AG04449 (cell line): ENCODE data around the gene MOAP1.

Experiments used
- CTCF ChIA-PET: fragments of 350-600 bp; formaldehyde crosslinking; extraction: SDS; loops from one replicate; lab custom pipeline; 2021; ENCODE audit warnings: antibody characterized with exemption; lab: Yijun Ruan, JAX
- POLR2A ChIA-PET: fragments of 400-600, 350-600 bp; formaldehyde crosslinking; extraction: SDS; loops from one replicate; lab custom pipeline; 2020; ENCODE audit warnings: antibody characterized with exemption, inconsistent platforms; lab: Yijun Ruan, JAX
- DNase-seq: peaks from one replicate; pipeline ENCODE4 v3.0.0-alpha.2; 2010; ENCODE audit warnings: low read depth, low spot score
- H3K4me3 ChIP-seq: 2 replicates; pipeline ENCODE4 v1.5.1; 2011; ENCODE audit warnings: low read depth, mild to moderate bottlenecking, control low read depth, low read length
- TF ChIP-seq, protein P1 (sequence below): IDR thresholded peaks from one replicate; pipeline ENCODE4 v1.5.1; 2011; ENCODE audit warnings: mild to moderate bottlenecking, moderate library complexity, low read length, control low read depth, inconsistent platforms; ENCODE audit not compliant: insufficient read depth; ENCODE audit errors: missing control alignments

The MOAP1 gene

DNA sequence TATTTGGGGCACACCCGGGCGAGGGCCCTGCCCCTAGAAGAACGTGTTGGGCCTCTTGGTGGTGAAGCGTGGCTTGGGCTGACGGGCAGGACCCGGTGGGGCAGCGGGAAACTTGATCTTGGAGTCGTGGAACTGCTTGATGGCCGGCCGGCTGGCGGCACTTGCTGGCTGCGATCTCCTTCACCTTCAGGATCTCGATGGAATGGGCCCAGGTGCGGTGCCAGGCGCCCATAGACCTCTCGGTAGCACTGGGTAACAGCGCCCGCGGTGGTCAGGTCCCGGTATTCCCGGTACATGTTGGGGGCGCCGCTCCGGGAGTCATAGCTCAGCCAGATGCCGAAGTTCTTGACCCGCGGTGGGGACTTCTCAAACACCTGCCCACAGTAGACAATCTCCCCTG lies 38.9 kb upstream of the MOAP1 start:
- DNase-seq, result no peak
- ChIA-PET POLR2A (no interaction called here), CTCF (interaction anchor here (1.8 kb wide), 1 partner anchor 9 kb away, joined by 4 read pairs; no protein-coding TSS in a partner anchor)
- no peak overlapping the region for H3K4me3 ChIP-seq
- TF ChIP-seq, protein P1, sequence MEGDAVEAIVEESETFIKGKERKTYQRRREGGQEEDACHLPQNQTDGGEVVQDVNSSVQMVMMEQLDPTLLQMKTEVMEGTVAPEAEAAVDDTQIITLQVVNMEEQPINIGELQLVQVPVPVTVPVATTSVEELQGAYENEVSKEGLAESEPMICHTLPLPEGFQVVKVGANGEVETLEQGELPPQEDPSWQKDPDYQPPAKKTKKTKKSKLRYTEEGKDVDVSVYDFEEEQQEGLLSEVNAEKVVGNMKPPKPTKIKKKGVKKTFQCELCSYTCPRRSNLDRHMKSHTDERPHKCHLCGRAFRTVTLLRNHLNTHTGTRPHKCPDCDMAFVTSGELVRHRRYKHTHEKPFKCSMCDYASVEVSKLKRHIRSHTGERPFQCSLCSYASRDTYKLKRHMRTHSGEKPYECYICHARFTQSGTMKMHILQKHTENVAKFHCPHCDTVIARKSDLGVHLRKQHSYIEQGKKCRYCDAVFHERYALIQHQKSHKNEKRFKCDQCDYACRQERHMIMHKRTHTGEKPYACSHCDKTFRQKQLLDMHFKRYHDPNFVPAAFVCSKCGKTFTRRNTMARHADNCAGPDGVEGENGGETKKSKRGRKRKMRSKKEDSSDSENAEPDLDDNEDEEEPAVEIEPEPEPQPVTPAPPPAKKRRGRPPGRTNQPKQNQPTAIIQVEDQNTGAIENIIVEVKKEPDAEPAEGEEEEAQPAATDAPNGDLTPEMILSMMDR, result no peak

DNA sequence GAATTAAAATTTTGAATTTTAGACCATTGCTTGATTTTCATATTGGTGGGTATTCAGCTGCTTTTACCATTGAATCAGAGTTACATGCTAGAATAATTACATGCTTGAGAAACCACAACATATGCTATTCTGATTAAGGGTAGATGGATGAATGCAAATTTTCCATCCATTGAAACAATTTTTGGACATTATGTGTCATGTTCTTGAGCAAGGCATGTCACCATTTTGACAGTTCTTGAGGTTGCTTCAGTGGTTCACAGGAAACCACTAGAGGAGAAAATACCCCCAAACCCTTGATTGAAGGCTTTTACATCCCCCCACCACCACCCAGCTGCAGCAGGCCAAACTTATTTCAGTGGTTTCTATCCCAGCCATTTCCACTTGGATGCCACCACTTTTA lies 35.8 kb upstream of the MOAP1 start:
- TF ChIP-seq, protein P1, result no peak
- H3K4me3 ChIP-seq, result no peak overlapping the region
- no peak for DNase-seq
- ChIA-PET CTCF (interaction anchor here (1.0 kb wide), 1 partner anchor 107 kb away, joined by 3 read pairs; no protein-coding TSS in a partner anchor), POLR2A (no interaction called here)

DNA sequence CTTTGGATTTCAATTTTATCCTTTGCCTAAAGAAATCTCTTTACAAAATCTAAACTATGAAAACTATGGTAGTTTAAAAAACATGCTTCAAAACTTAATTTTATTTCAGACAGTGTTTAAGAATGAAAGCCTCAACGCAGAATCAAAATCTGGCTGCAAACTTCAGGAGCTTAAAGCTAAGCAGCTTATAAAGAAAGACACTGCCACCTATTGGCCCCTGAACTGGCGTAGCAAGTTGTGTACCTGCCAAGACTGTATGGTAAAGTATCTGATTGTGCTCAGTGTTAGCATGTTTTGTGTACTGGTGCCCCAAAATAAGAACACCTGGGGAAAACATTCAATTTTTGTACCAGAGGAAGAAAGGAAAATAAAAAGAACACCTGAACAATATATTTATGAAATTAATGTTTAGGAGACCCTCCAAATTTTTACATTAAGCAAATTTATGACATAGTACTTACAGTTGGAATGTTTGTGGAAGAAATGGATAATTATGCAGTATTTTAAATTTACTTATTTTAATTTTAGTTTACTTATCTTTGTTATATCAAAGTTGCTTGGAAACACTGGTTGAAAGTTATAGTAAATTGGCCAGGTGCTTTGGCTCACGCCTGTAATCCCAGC lies 34.5 kb upstream of the MOAP1 start:
- no peak overlapping the region for H3K4me3 ChIP-seq
- CTCF ChIA-PET, result interaction anchor here (1.0 to 2.8 kb wide), 9 partner anchors 10 to 325 kb away, joined by 3 to 13 read pairs (median 5); partner anchors contain the start of genes GON7, LYSET, MOAP1 and UBR7
- POLR2A ChIA-PET, result interaction anchor here (0.7 kb wide), 1 partner anchor 8 kb away, joined by 6 read pairs; no protein-coding TSS in a partner anchor
- TF ChIP-seq, protein P1, result peak; percentile 59
- no peak for DNase-seq

DNA sequence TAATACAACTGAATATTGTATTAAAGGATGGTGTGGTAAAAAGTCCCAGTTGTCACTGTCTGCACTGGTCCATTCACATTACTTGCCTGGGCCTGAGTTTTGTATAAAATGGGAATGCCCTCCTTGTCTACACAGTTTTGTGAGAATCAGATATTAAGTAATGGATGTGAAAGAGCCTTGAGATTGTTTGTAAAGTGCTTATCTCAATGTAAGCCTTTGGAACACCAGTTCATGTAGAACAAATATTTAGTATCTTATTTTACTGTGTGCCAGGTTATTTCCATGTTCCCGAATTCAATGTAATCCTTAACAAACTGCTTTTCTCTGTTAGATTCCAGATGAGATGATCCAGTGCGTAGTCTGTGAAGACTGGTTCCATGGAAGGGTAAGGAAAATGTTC lies 29.9 kb upstream of the MOAP1 start:
- TF ChIP-seq, protein P1, result no peak
- CTCF ChIA-PET, result no interaction called here
- H3K4me3 ChIP-seq, result no peak overlapping the region
- POLR2A ChIA-PET, result no interaction called here
- DNase-seq, result no peak

DNA sequence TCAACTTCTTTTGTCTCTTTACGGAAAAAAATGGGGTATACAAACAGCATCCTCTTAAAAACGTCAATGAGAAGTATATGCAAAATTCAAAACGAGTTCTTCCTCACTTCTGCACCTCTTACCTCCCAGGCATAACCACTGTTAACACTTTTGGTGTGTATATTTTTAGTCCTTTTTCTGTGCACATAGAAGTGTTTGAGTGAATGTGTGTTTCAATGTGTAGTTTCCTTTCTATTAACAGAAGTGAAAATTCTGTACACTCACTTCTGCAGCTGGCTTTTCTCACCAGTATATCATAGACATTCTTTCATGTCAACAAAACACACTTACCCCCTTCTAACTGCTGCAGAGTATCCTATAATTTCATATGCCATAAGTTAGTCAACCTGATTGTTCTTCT lies 27.7 kb upstream of the MOAP1 start:
- no peak for DNase-seq
- ChIA-PET POLR2A (no interaction called here), CTCF (no interaction called here)
- TF ChIP-seq, protein P1, result no peak
- no peak overlapping the region for H3K4me3 ChIP-seq

DNA sequence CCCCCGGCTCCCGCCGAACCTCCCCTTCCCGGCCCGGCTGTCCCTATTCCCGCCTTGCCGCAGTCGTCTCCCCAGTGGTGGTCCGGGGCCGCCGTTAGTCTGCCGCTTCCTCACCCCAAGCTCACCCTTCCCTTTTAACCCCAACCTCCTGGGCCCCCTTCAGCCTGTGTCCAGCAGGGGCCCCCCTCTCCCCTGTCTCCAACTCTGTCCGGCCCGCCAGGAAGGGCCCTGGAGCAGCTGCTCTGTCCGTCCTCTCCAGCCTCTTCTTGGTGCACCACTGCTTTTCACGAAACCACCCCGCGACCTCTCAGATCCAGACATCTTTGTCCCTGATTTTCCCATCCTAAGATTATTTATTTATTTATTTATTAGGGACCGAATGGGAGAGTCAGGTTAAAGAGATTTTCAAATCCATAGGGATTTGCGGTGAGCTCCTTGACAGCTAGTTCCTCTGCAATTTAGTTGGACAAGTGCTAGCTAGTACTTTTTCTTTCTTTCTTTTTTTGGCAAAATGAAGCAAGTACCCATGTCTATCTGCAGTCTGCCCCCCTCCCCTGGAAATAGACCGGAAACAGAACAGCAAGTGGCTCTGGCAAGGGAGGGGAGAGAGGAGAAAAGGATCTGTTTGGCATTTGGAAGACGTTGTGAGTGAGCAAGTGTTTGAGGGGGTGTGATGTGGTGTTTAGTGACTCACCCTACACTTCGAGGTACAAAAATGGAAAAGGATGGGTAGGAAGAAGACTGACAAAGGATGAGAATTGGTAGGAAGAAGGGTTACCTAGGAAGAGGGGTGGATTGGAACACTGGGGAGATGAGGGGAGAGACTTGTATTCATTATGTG lies 23.0 kb upstream of the MOAP1 start:
- POLR2A ChIA-PET, result interaction anchor here (2.1 kb wide), 1 partner anchor 23 kb away, joined by 7 read pairs; the partner anchor contains the start of genes LYSET and MOAP1
- CTCF ChIA-PET, result interaction anchor here (0.6 to 3.7 kb wide), 26 partner anchors 9 to 413 kb away, joined by 3 to 27 read pairs (median 4); partner anchors contain the start of genes LYSET and MOAP1
- TF ChIP-seq, protein P1, result peak; percentile 69
- no peak for DNase-seq
- H3K4me3 ChIP-seq, result peak overlapping the region; percentile 92
